B cell (primary cell): ENCODE measurements around the gene ZNF496. TPM values are rescaled to one million over a fixed set of nuclear protein-coding genes. Genes with fewer than 3 reads are reported as not detected.

Source experiments
- ATAC-seq: fragments of 200-7000 bp; cut with Tn5 transposase; one replicate; pipeline ENCODE4 v1.10.0; 2021; ENCODE audit warnings: low read depth, mild to moderate bottlenecking, moderate number of reproducible peaks, moderate library complexity
- CTCF ChIA-PET: fragments of 350-600 bp; sonication (Branson Sonifier 250); formaldehyde crosslinking; loops from one replicate; lab custom pipeline; 2021; ENCODE audit warnings: antibody characterized with exemption, inconsistent platforms; lab: Charles Lee
- POLR2A ChIA-PET: fragments of 350-600 bp; sonication (Branson Sonifier 250); formaldehyde crosslinking; loops from one replicate; lab custom pipeline; 2021; ENCODE audit warnings: antibody characterized with exemption; lab: Charles Lee
- DNase-seq: peaks from one replicate; pipeline ENCODE4 v3.0.0; 2013
- H2AFZ ChIP-seq: 2 replicates; pipeline ENCODE4 v1.6.1; 2012; ENCODE audit warnings: mild to moderate bottlenecking, low read depth, low read length; ENCODE audit not compliant: insufficient read depth, poor library complexity, severe bottlenecking
- H3K27ac ChIP-seq, 2 donors: 1 replicate in 1 of 2; 2 replicates in 1 of 2; pipeline ENCODE4 v1.5.1; 2012 to 2013; ENCODE audit warnings: low read length in 2 of 2, mild to moderate bottlenecking in 2 of 2, moderate library complexity in 1 of 2
- H3K27me3 ChIP-seq, 4 experiments: fragments of 200-600 bp in 1 of 4; sonication (generic) in 1 of 4; replicated peaks in 1 of 4; 1 replicate in 2 of 4; 2 replicates in 2 of 4; pipeline versions ENCODE4 v1.6.1 to v1.7.0; 2013 to 2016; ENCODE audit warnings: low read length in 3 of 4, mild to moderate bottlenecking in 2 of 4, mixed read lengths in 1 of 4, moderate library complexity in 1 of 4; ENCODE audit not compliant: insufficient read depth in 4 of 4, control insufficient read depth in 3 of 4; ENCODE audit errors: control extremely low read depth in 1 of 4
- H3K36me3 ChIP-seq, 2 experiments: replicated peaks in 1 of 2; 1 replicate in 1 of 2; 2 replicates in 1 of 2; pipeline versions ENCODE4 v1.6.1 to v1.7.1; 2013; ENCODE audit warnings: low read length in 1 of 2; ENCODE audit not compliant: insufficient read depth in 2 of 2, control insufficient read depth in 1 of 2; ENCODE audit errors: control extremely low read depth in 1 of 2, extremely low read depth in 1 of 2
- H3K4me1 ChIP-seq, 2 donors: fragments of 200-600 bp in 1 of 2; sonication (generic) in 1 of 2; 1 replicate in 1 of 2; 2 replicates in 1 of 2; pipeline versions ENCODE4 v1.5.1 to v1.6.1; 2013 to 2017; ENCODE audit warnings: low read length in 2 of 2; ENCODE audit not compliant: control insufficient read depth in 2 of 2, insufficient read depth in 2 of 2
- H3K4me2 ChIP-seq: replicated peaks from 2 replicates; pipeline ENCODE3; 2012; ENCODE audit warnings: mild to moderate bottlenecking, low read depth, low read length; ENCODE audit not compliant: poor library complexity, severe bottlenecking
- H3K4me3 ChIP-seq, 5 experiments: fragments of 200-600 bp in 1 of 5; sonication (generic) in 1 of 5; 1 replicate in 3 of 5; 2 replicates in 2 of 5; pipeline versions ENCODE4 v1.5.1 to v1.7.0; 2011 to 2016; ENCODE audit warnings: low read length in 4 of 5, mild to moderate bottlenecking in 4 of 5, low read depth in 2 of 5, control low read depth in 1 of 5, moderate library complexity in 1 of 5; ENCODE audit not compliant: insufficient read depth in 1 of 5; ENCODE audit errors: control extremely low read depth in 1 of 5, extremely low read depth in 1 of 5
- H3K79me2 ChIP-seq: fragments of 200-600 bp; sonication (generic); one replicate; pipeline ENCODE4 v1.6.0; 2016; ENCODE audit warnings: low read length; ENCODE audit not compliant: control insufficient read depth, insufficient read depth
- H3K9ac ChIP-seq: fragments of 200-600 bp; sonication (generic); 2 replicates; pipeline ENCODE4 v1.6.1; 2017; ENCODE audit warnings: mild to moderate bottlenecking, low read length, moderate library complexity
- H3K9me3 ChIP-seq, 3 donors: one replicate each; pipeline versions ENCODE4 v1.6.1 to v1.7.1; 2013; ENCODE audit warnings: low read length in 2 of 3; ENCODE audit not compliant: control insufficient read depth in 2 of 3, insufficient read depth in 1 of 3; ENCODE audit errors: control extremely low read depth in 1 of 3
- H4K20me1 ChIP-seq: 2 replicates; pipeline ENCODE4 v1.6.0; 2012; ENCODE audit warnings: mild to moderate bottlenecking, low read length; ENCODE audit not compliant: insufficient read depth, control insufficient read depth, poor library complexity, severe bottlenecking
- H3K27ac Mint-ChIP-seq: one replicate; pipeline ENCODE4 v1.8.0; 2021; ENCODE audit warnings: mixed read lengths
- H3K27me3 Mint-ChIP-seq: one replicate; pipeline ENCODE4 v1.8.0; 2021; ENCODE audit warnings: mixed read lengths
- H3K4me1 Mint-ChIP-seq: one replicate; pipeline ENCODE4 v1.8.0; 2021; ENCODE audit warnings: mixed read lengths
- H3K4me3 Mint-ChIP-seq: one replicate; pipeline ENCODE4 v1.8.0; 2021; ENCODE audit warnings: mixed read lengths
- H3K9me3 Mint-ChIP-seq: one replicate; pipeline ENCODE4 v1.8.0; 2022; ENCODE audit warnings: mixed read lengths; ENCODE audit not compliant: insufficient read depth
- CTCF ChIP-seq: fragments of 200-600 bp; IDR thresholded peaks from one replicate; pipeline ENCODE4 v1.8.0; 2022; ENCODE audit warnings: antibody characterized with exemption, mild to moderate bottlenecking
- EZH2 ChIP-seq: IDR thresholded peaks from 2 replicates; pipeline ENCODE4 v1.6.1; 2012; ENCODE audit warnings: borderline replicate concordance, low read depth, mild to moderate bottlenecking, moderate library complexity, low read length; ENCODE audit not compliant: insufficient read depth, poor library complexity, severe bottlenecking
- WGBS: methylation state at CpG from one replicate; pipeline ENCODE4 v1.1.5; 2013; ENCODE audit warnings: missing lambda C conversion rate; ENCODE audit not compliant: insufficient coverage; 5-methylcytosine and 5-hydroxymethylcytosine counted together
- intact Hi-C: fragments of 100-400 bp; cut with micrococcal nuclease; formaldehyde crosslinking; loops from one replicate; pipeline ENCODE4 v1.10.0; 2022
- polyA plus RNA-seq: library from polyadenylated mRNA; depleted of rRNA; stranded (reverse); fragments of >200 nt; gene quantifications from 2 replicates; pipeline ENCODE4 v1.2.3, GENCODE V29; 2012
- total RNA-seq, 2 donors: library from RNA; stranded (reverse); fragments of 120-200 nt in 1 of 2; gene quantifications; 1 replicate in 1 of 2; 2 replicates in 1 of 2; pipeline versions ENCODE4 v1.2.3 to v1.2.4, GENCODE V29; 2013 to 2022

Gene ZNF496
- total and polyA plus RNA-seq, 2 donors (not counting 1 experiment from before 2014, with no cell fraction given): 9.9 to 22.6 TPM

- H3K4me3 Mint-ChIP-seq: no peak overlapping the region
- WGBS: 98% methylated on average over 47 of the region's 47 CpGs
- no peaks in the 10 kb centered on the region for H3K27me3 ChIP-seq
- no peak for TF ChIP-seq CTCF
- no peak for TF ChIP-seq EZH2
- no peaks in the 10 kb centered on the region for H3K4me1 ChIP-seq
- H3K36me3 ChIP-seq: peaks cover 0 to 2% of the 10 kb centered on the region in 2 experiments
- H3K9me3 ChIP-seq: no peaks in the 10 kb centered on the region
- no peaks in the 10 kb centered on the region for H3K27me3 Mint-ChIP-seq
- POLR2A ChIA-PET: no interaction called here
- H3K9me3 Mint-ChIP-seq: no peaks in the 10 kb centered on the region
- DNase-seq: no peak
- no peak overlapping the region for H3K27ac Mint-ChIP-seq
- no peaks in the 10 kb centered on the region for H3K79me2 ChIP-seq
- H3K27ac ChIP-seq: no peak overlapping the region
- CTCF ChIA-PET: interaction anchor here (0.7 kb wide), 1 partner anchor 16 kb away, joined by 3 read pairs; no protein-coding TSS in a partner anchor
- H2AFZ ChIP-seq: no peak overlapping the region
- H4K20me1 ChIP-seq: no peaks in the 10 kb centered on the region
- no peak for ATAC-seq
- intact Hi-C loops: no loop called here
- H3K4me2 ChIP-seq: no peak overlapping the region
- no peaks in the 10 kb centered on the region for H3K4me1 Mint-ChIP-seq
- no peak overlapping the region for H3K4me3 ChIP-seq
- no peak overlapping the region for H3K9ac ChIP-seq
Observed at GRCh38 chr1:247300491-247301175, 31.0 kb downstream of the ZNF496 start.

GRCh38 chr1:247299723-247300381 lies 31.8 kb downstream of the ZNF496 start:
- no peak overlapping the region for H3K27ac Mint-ChIP-seq
- no peak overlapping the region for H3K4me2 ChIP-seq
- no peak overlapping the region for H2AFZ ChIP-seq
- H3K4me1 ChIP-seq: no peaks in the 10 kb centered on the region
- no peak overlapping the region for H3K9ac ChIP-seq
- intact Hi-C loops: no loop called here
- no peaks in the 10 kb centered on the region for H3K27me3 Mint-ChIP-seq
- H3K4me3 ChIP-seq: no peak overlapping the region
- H3K4me1 Mint-ChIP-seq: no peaks in the 10 kb centered on the region
- 98% methylated on average over 10 of the region's 12 CpGs for WGBS
- no peak for DNase-seq
- no peaks in the 10 kb centered on the region for H3K79me2 ChIP-seq
- ATAC-seq: no peak
- ChIA-PET CTCF (no interaction called here), POLR2A (no interaction called here)
- no peak overlapping the region for H3K27ac ChIP-seq
- H3K9me3 ChIP-seq: no peaks in the 10 kb centered on the region
- H4K20me1 ChIP-seq: no peaks in the 10 kb centered on the region
- no peaks in the 10 kb centered on the region for H3K9me3 Mint-ChIP-seq
- TF ChIP-seq CTCF: no peak
- TF ChIP-seq EZH2: no peak
- no peak overlapping the region for H3K4me3 Mint-ChIP-seq
- H3K36me3 ChIP-seq: peaks cover 0 to 2% of the 10 kb centered on the region in 2 experiments
- H3K27me3 ChIP-seq: no peaks in the 10 kb centered on the region
